ENCODE data around the gene KHDC3L.

Gene KHDC3L

DNA sequence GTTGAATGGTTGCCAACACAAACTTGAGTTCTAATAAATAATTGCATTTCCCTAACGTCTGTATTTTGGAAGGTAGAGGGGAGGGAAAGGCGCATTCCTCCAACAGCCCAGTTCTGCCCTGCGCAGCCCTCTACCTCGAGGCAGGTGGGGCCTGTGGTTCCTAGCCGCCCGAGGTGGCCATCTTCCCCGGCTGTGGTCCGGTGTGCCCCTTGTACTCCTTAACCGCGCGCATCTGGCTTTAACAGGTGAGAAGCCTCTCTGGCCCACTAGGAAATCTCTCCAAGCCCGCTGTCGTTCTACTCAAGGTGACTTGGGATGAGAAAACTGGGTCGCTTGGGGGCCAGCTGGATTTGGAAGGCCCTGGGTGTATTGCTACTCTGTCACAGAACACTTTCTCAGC is 1.7 kb downstream of the KHDC3L start:
- Histone ChIP-seq H2BK120ac (ENCODE audit: low read depth, low read length) (no peak overlapping the region), H3K23ac (ENCODE audit: low read length in 2 of 2) (no peak overlapping the region), H3K4me2 (ENCODE audit: low read length, poor library complexity, severe bottlenecking) (no peak overlapping the region), H3K27ac (ENCODE audit: low read length, poor library complexity, severe bottlenecking) (no peak overlapping the region), H4K91ac (ENCODE audit: low read length) (no peak overlapping the region), H3K9ac (ENCODE audit: low read length) (no peak overlapping the region), H2BK5ac (ENCODE audit: low read depth, low read length, poor library complexity, severe bottlenecking) (no peak overlapping the region), H3K36me3 (ENCODE audit: control insufficient read depth in 1 of 2, insufficient read depth in 2 of 2, low read depth in 1 of 2, low read length in 2 of 2) (no peaks in the 10 kb centered on the region), H3K27me3 (ENCODE audit: control insufficient read depth in 1 of 2, insufficient read depth in 1 of 2, low read length in 2 of 2) (no peaks in the 10 kb centered on the region), H2AK5ac (ENCODE audit: low read length, severe bottlenecking) (no peak overlapping the region), H2BK12ac (ENCODE audit: low read length in 2 of 2) (no peak overlapping the region), H2AFZ (ENCODE audit: low read depth, low read length) (no peak overlapping the region), H2BK15ac (ENCODE audit: low read depth, poor library complexity, severe bottlenecking) (no peak overlapping the region), H3K4me1 (ENCODE audit: control insufficient read depth, insufficient read depth, low read depth, low read length) (no peaks in the 10 kb centered on the region), H3K4me3 (ENCODE audit: insufficient read depth in 1 of 2, low read depth in 1 of 2, low read length in 2 of 2) (no peak overlapping the region), H3K14ac (ENCODE audit: low read length in 2 of 2) (no peak overlapping the region), H3K18ac (ENCODE audit: low read depth in 1 of 2, low read length in 2 of 2) (no peak overlapping the region), H3K9me3 (ENCODE audit: control insufficient read depth, low read length) (no peaks in the 10 kb centered on the region), H3K4ac (ENCODE audit: low read depth in 1 of 2, low read length in 2 of 2) (no peak overlapping the region), H4K8ac (ENCODE audit: low read length) (no peak overlapping the region), H3K79me1 (replicated peaks; ENCODE audit: low read length, poor library complexity, severe bottlenecking) (no peaks in the 10 kb centered on the region)
- DNase-seq = no peak
- 94% methylated on average over 14 of the region's 14 CpGs for WGBS

DNA sequence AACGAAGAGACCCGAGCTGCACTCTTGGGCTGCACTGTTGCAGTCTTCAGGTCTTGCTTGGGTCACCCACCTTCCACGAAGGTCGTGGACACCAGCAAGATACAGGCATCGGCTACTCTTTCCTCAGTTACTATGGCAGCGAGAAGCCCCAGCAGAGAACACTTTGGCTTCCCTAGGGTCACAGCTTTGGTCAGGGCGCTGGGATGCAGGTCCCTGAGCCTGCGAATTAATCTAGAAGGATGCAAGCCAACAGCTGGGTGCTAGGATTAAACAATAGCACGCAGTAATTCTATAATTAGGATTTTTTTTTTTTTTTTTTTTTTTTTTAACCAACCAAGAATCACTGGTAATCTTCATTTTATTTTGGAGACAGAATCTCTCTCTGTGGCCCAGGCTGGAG is 2.1 kb downstream of the KHDC3L start:
- H3K36me3 ChIP-seq (ENCODE audit: control insufficient read depth in 1 of 2, insufficient read depth in 2 of 2, low read depth in 1 of 2, low read length in 2 of 2) = no peaks in the 10 kb centered on the region
- no peak overlapping the region for H4K91ac ChIP-seq (ENCODE audit: low read length)
- H3K9ac ChIP-seq (ENCODE audit: low read length) = no peak overlapping the region
- H3K18ac ChIP-seq (ENCODE audit: low read depth in 1 of 2, low read length in 2 of 2) = no peak overlapping the region
- no peak for DNase-seq
- no peak overlapping the region for H2AFZ ChIP-seq (ENCODE audit: low read depth, low read length)
- 92% methylated on average over 7 of the region's 9 CpGs for WGBS
- H3K4ac ChIP-seq (ENCODE audit: low read depth in 1 of 2, low read length in 2 of 2) = no peak overlapping the region
- no peaks in the 10 kb centered on the region for H3K4me1 ChIP-seq (ENCODE audit: control insufficient read depth, insufficient read depth, low read depth, low read length)
- no peak overlapping the region for H4K8ac ChIP-seq (ENCODE audit: low read length)
- H3K23ac ChIP-seq (ENCODE audit: low read length in 2 of 2) = no peak overlapping the region
- no peak overlapping the region for H3K27ac ChIP-seq (ENCODE audit: low read length, poor library complexity, severe bottlenecking)
- no peak overlapping the region for H3K4me3 ChIP-seq (ENCODE audit: insufficient read depth in 1 of 2, low read depth in 1 of 2, low read length in 2 of 2)
- no peak overlapping the region for H2BK15ac ChIP-seq (ENCODE audit: low read depth, poor library complexity, severe bottlenecking)
- no peak overlapping the region for H2AK5ac ChIP-seq (ENCODE audit: low read length, severe bottlenecking)
- H2BK120ac ChIP-seq (ENCODE audit: low read depth, low read length) = no peak overlapping the region
- no peak overlapping the region for H3K4me2 ChIP-seq (ENCODE audit: low read length, poor library complexity, severe bottlenecking)
- no peak overlapping the region for H2BK5ac ChIP-seq (ENCODE audit: low read depth, low read length, poor library complexity, severe bottlenecking)
- no peak overlapping the region for H2BK12ac ChIP-seq (ENCODE audit: low read length in 2 of 2)
- H3K27me3 ChIP-seq (ENCODE audit: control insufficient read depth in 1 of 2, insufficient read depth in 1 of 2, low read length in 2 of 2) = no peaks in the 10 kb centered on the region
- H3K79me1 ChIP-seq (replicated peaks; ENCODE audit: low read length, poor library complexity, severe bottlenecking) = no peaks in the 10 kb centered on the region
- H3K9me3 ChIP-seq (ENCODE audit: control insufficient read depth, low read length) = no peaks in the 10 kb centered on the region
- H3K14ac ChIP-seq (ENCODE audit: low read length in 2 of 2) = no peak overlapping the region

DNA sequence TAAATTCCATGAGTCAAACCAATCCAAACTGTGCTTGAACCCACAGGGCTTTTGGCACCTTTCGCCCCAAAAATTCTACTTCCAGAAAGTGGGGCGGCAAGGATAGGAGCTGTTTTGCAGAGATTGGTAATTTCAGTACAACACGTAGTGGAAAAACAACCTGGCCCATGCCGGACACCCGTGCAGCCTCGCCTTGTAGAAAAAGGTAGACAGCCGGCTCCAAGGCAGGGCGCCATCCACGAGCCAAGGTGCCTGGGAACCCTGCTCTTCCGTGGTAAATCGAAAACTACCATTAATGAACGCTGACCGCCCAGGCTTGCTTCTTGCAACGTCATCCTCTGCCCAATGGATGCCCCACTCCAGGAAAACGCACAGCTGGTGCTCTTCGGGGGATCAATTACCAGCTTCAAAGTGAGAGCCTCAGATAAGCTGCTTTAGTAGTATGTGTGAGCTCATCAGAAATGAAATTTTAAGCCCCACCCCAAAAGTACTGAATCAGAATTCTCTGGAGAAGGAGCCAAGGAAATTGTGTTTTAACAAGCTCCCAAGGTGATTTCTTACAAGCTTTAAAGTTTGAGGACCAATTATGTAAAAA is 5.4 kb downstream of the KHDC3L start:
- peaks cover 11% of the 10 kb centered on the region for H3K9me3 ChIP-seq (ENCODE audit: control insufficient read depth, low read length)
- H3K36me3 ChIP-seq (ENCODE audit: control insufficient read depth in 1 of 2, insufficient read depth in 2 of 2, low read depth in 1 of 2, low read length in 2 of 2) = no peaks in the 10 kb centered on the region
- no peak overlapping the region for H2BK120ac ChIP-seq (ENCODE audit: low read depth, low read length)
- no peak overlapping the region for H2AK5ac ChIP-seq (ENCODE audit: low read length, severe bottlenecking)
- no peak overlapping the region for H3K14ac ChIP-seq (ENCODE audit: low read length in 2 of 2)
- no peak overlapping the region for H2BK12ac ChIP-seq (ENCODE audit: low read length in 2 of 2)
- H3K18ac ChIP-seq (ENCODE audit: low read depth in 1 of 2, low read length in 2 of 2) = no peak overlapping the region
- 81% methylated on average over 16 of the region's 16 CpGs for WGBS
- no peak for DNase-seq
- no peak overlapping the region for H2AFZ ChIP-seq (ENCODE audit: low read depth, low read length)
- H2BK5ac ChIP-seq (ENCODE audit: low read depth, low read length, poor library complexity, severe bottlenecking) = no peak overlapping the region
- no peaks in the 10 kb centered on the region for H3K27me3 ChIP-seq (ENCODE audit: control insufficient read depth in 1 of 2, insufficient read depth in 1 of 2, low read length in 2 of 2)
- H3K4me3 ChIP-seq (ENCODE audit: insufficient read depth in 1 of 2, low read depth in 1 of 2, low read length in 2 of 2) = no peak overlapping the region
- no peak overlapping the region for H3K23ac ChIP-seq (ENCODE audit: low read length in 2 of 2)
- no peak overlapping the region for H3K4ac ChIP-seq (ENCODE audit: low read depth in 1 of 2, low read length in 2 of 2)
- no peak overlapping the region for H3K9ac ChIP-seq (ENCODE audit: low read length)
- no peak overlapping the region for H3K27ac ChIP-seq (ENCODE audit: low read length, poor library complexity, severe bottlenecking)
- no peaks in the 10 kb centered on the region for H3K79me1 ChIP-seq (replicated peaks; ENCODE audit: low read length, poor library complexity, severe bottlenecking)
- H3K4me2 ChIP-seq (ENCODE audit: low read length, poor library complexity, severe bottlenecking) = no peak overlapping the region
- no peak overlapping the region for H2BK15ac ChIP-seq (ENCODE audit: low read depth, poor library complexity, severe bottlenecking)
- no peaks in the 10 kb centered on the region for H3K4me1 ChIP-seq (ENCODE audit: control insufficient read depth, insufficient read depth, low read depth, low read length)
- no peak overlapping the region for H4K8ac ChIP-seq (ENCODE audit: low read length)
- no peak overlapping the region for H4K91ac ChIP-seq (ENCODE audit: low read length)

DNA sequence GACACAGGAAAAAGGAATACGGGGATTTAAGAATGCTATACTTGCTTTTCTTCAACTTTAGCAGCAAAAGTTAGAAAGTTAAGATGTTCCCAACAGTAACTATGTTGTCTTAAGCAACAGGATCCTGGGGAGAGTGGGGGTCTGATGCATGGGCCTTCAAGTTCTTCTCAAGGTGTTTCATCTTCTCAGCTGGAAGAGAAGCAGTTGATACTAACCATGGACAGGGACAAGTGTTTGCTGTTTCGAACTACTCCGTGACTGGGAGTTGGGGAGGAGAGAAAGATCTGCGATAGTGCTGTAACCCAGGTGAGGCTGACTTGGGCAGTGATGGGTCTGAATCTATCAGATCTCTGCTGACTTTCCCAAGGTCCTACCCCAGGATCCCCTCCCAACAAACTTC is 6.2 kb downstream of the KHDC3L start:
- no peak overlapping the region for H4K8ac ChIP-seq (ENCODE audit: low read length)
- H2BK120ac ChIP-seq (ENCODE audit: low read depth, low read length) = no peak overlapping the region
- H3K23ac ChIP-seq (ENCODE audit: low read length in 2 of 2) = no peak overlapping the region
- no peaks in the 10 kb centered on the region for H3K4me1 ChIP-seq (ENCODE audit: control insufficient read depth, insufficient read depth, low read depth, low read length)
- DNase-seq = no peak
- no peak overlapping the region for H3K18ac ChIP-seq (ENCODE audit: low read depth in 1 of 2, low read length in 2 of 2)
- no peak overlapping the region for H3K14ac ChIP-seq (ENCODE audit: low read length in 2 of 2)
- no peak overlapping the region for H2BK5ac ChIP-seq (ENCODE audit: low read depth, low read length, poor library complexity, severe bottlenecking)
- H3K4ac ChIP-seq (ENCODE audit: low read depth in 1 of 2, low read length in 2 of 2) = no peak overlapping the region
- no peak overlapping the region for H3K27ac ChIP-seq (ENCODE audit: low read length, poor library complexity, severe bottlenecking)
- H3K4me2 ChIP-seq (ENCODE audit: low read length, poor library complexity, severe bottlenecking) = no peak overlapping the region
- H3K9ac ChIP-seq (ENCODE audit: low read length) = no peak overlapping the region
- H2BK12ac ChIP-seq (ENCODE audit: low read length in 2 of 2) = no peak overlapping the region
- H3K36me3 ChIP-seq (ENCODE audit: control insufficient read depth in 1 of 2, insufficient read depth in 2 of 2, low read depth in 1 of 2, low read length in 2 of 2) = no peaks in the 10 kb centered on the region
- peaks cover 11% of the 10 kb centered on the region for H3K9me3 ChIP-seq (ENCODE audit: control insufficient read depth, low read length)
- H2AK5ac ChIP-seq (ENCODE audit: low read length, severe bottlenecking) = no peak overlapping the region
- no peak overlapping the region for H2AFZ ChIP-seq (ENCODE audit: low read depth, low read length)
- H3K79me1 ChIP-seq (replicated peaks; ENCODE audit: low read length, poor library complexity, severe bottlenecking) = no peaks in the 10 kb centered on the region
- 100% methylated on average over 2 of the region's 4 CpGs for WGBS
- H4K91ac ChIP-seq (ENCODE audit: low read length) = no peak overlapping the region
- H3K27me3 ChIP-seq (ENCODE audit: control insufficient read depth in 1 of 2, insufficient read depth in 1 of 2, low read length in 2 of 2) = no peaks in the 10 kb centered on the region
- no peak overlapping the region for H2BK15ac ChIP-seq (ENCODE audit: low read depth, poor library complexity, severe bottlenecking)
- H3K4me3 ChIP-seq (ENCODE audit: insufficient read depth in 1 of 2, low read depth in 1 of 2, low read length in 2 of 2) = no peak overlapping the region

Data from mesenchymal stem cell (in vitro differentiated cells and primary cell).